ENCODE results near the gene ARHGEF4. TPM values are rescaled to one million over a fixed set of nuclear protein-coding genes. Genes with fewer than 3 reads are reported as not detected.

The ARHGEF4 gene
- total RNA-seq, 1 donor from 2014 or later: 0.10 TPM

GRCh38 chr2:130843321-130843985 is 6.7 kb downstream of the ARHGEF4 start:
- H3K27me3 Mint-ChIP-seq (ENCODE audit: insufficient read depth): peaks cover 11% of the 10 kb centered on the region
- no peaks in the 10 kb centered on the region for H3K4me1 Mint-ChIP-seq (ENCODE audit: low read depth)
- no peaks in the 10 kb centered on the region for H3K36me3 Mint-ChIP-seq (ENCODE audit: low read depth)
- no peak overlapping the region for H3K27ac Mint-ChIP-seq
- DNase-seq (ENCODE audit: low spot score): no peak
- intact Hi-C loops (cut with micrococcal nuclease): no loop called here
- no peak overlapping the region for H3K4me3 Mint-ChIP-seq
- no peaks in the 10 kb centered on the region for H3K9me3 Mint-ChIP-seq

- H3K27me3 Mint-ChIP-seq (ENCODE audit: insufficient read depth): peaks cover 8% of the 10 kb centered on the region
- no peaks in the 10 kb centered on the region for H3K4me1 Mint-ChIP-seq (ENCODE audit: low read depth)
- no peak overlapping the region for H3K27ac Mint-ChIP-seq
- no peak overlapping the region for H3K4me3 Mint-ChIP-seq
- intact Hi-C loops (cut with micrococcal nuclease): no loop called here
- H3K36me3 Mint-ChIP-seq (ENCODE audit: low read depth): no peaks in the 10 kb centered on the region
- DNase-seq (ENCODE audit: low spot score): no peak
- H3K9me3 Mint-ChIP-seq: no peaks in the 10 kb centered on the region
Measured at GRCh38 chr2:130844161-130844560, 7.4 kb downstream of the ARHGEF4 start.

GRCh38 chr2:130845505-130846085 is 8.9 kb downstream of the ARHGEF4 start:
- DNase-seq (ENCODE audit: low spot score): no peak
- Mint-ChIP-seq H3K4me3 (no peak overlapping the region), H3K36me3 (ENCODE audit: low read depth) (no peaks in the 10 kb centered on the region), H3K27ac (no peak overlapping the region), H3K9me3 (no peaks in the 10 kb centered on the region), H3K27me3 (ENCODE audit: insufficient read depth) (peaks cover 5% of the 10 kb centered on the region), H3K4me1 (ENCODE audit: low read depth) (no peaks in the 10 kb centered on the region)
- intact Hi-C loops (cut with micrococcal nuclease): no loop called here

GRCh38 chr2:130846233-130846632 is 9.5 kb downstream of the ARHGEF4 start:
- no peaks in the 10 kb centered on the region for H3K36me3 Mint-ChIP-seq (ENCODE audit: low read depth)
- H3K27me3 Mint-ChIP-seq (ENCODE audit: insufficient read depth): peaks cover 5% of the 10 kb centered on the region
- H3K4me1 Mint-ChIP-seq (ENCODE audit: low read depth): no peaks in the 10 kb centered on the region
- no peaks in the 10 kb centered on the region for H3K9me3 Mint-ChIP-seq
- intact Hi-C loops (cut with micrococcal nuclease): no loop called here
- no peak for DNase-seq (ENCODE audit: low spot score)
- H3K27ac Mint-ChIP-seq: no peak overlapping the region
- H3K4me3 Mint-ChIP-seq: no peak overlapping the region

GRCh38 chr2:130846686-130847375 is 10.1 kb downstream of the ARHGEF4 start:
- DNase-seq (ENCODE audit: low spot score): no peak
- Mint-ChIP-seq H3K9me3 (no peaks in the 10 kb centered on the region), H3K36me3 (ENCODE audit: low read depth) (no peaks in the 10 kb centered on the region), H3K27me3 (ENCODE audit: insufficient read depth) (peaks cover 5% of the 10 kb centered on the region), H3K4me1 (ENCODE audit: low read depth) (no peaks in the 10 kb centered on the region), H3K4me3 (no peak overlapping the region), H3K27ac (no peak overlapping the region)
- intact Hi-C loops (cut with micrococcal nuclease): no loop called here

- DNase-seq (ENCODE audit: low spot score): no peak
- Mint-ChIP-seq H3K36me3 (ENCODE audit: low read depth) (no peaks in the 10 kb centered on the region), H3K4me1 (ENCODE audit: low read depth) (no peaks in the 10 kb centered on the region), H3K27ac (no peak overlapping the region), H3K27me3 (ENCODE audit: insufficient read depth) (peaks cover 2% of the 10 kb centered on the region), H3K9me3 (no peaks in the 10 kb centered on the region), H3K4me3 (no peak overlapping the region)
- intact Hi-C loops (cut with micrococcal nuclease): no loop called here
Measured at GRCh38 chr2:130847776-130848525, 11.2 kb downstream of the ARHGEF4 start.

GRCh38 chr2:130848526-130849210 is 12.0 kb downstream of the ARHGEF4 start:
- DNase-seq (ENCODE audit: low spot score): no peak
- no peaks in the 10 kb centered on the region for H3K4me1 Mint-ChIP-seq (ENCODE audit: low read depth)
- no peaks in the 10 kb centered on the region for H3K9me3 Mint-ChIP-seq

GRCh38 chr2:130849896-130850787 is 13.4 kb downstream of the ARHGEF4 start:
- DNase-seq (ENCODE audit: low spot score): no peak
- Mint-ChIP-seq H3K36me3 (ENCODE audit: low read depth) (no peaks in the 10 kb centered on the region), H3K4me1 (ENCODE audit: low read depth) (no peaks in the 10 kb centered on the region), H3K9me3 (no peaks in the 10 kb centered on the region), H3K27ac (no peak overlapping the region), H3K4me3 (no peak overlapping the region), H3K27me3 (ENCODE audit: insufficient read depth) (peaks cover 3% of the 10 kb centered on the region)
- intact Hi-C loops (cut with micrococcal nuclease): no loop called here

More at GRCh38 chr2:130848526-130849210, 12.0 kb downstream of the ARHGEF4 start:
- H3K4me3 Mint-ChIP-seq: no peak overlapping the region
- peaks cover 2% of the 10 kb centered on the region for H3K27me3 Mint-ChIP-seq (ENCODE audit: insufficient read depth)
- H3K27ac Mint-ChIP-seq: no peak overlapping the region
- intact Hi-C loops (cut with micrococcal nuclease): no loop called here
- H3K36me3 Mint-ChIP-seq (ENCODE audit: low read depth): no peaks in the 10 kb centered on the region

- no peaks in the 10 kb centered on the region for H3K9me3 Mint-ChIP-seq
- intact Hi-C loops (cut with micrococcal nuclease): no loop called here
Measured at GRCh38 chr2:130850788-130851623, 14.3 kb downstream of the ARHGEF4 start.

GRCh38 chr2:130851624-130852382 is 15.1 kb downstream of the ARHGEF4 start:
- Mint-ChIP-seq H3K27ac (no peak overlapping the region), H3K9me3 (no peaks in the 10 kb centered on the region), H3K4me1 (ENCODE audit: low read depth) (no peaks in the 10 kb centered on the region), H3K36me3 (ENCODE audit: low read depth) (no peaks in the 10 kb centered on the region), H3K27me3 (ENCODE audit: insufficient read depth) (peaks cover 3% of the 10 kb centered on the region), H3K4me3 (no peak overlapping the region)
- intact Hi-C loops (cut with micrococcal nuclease): no loop called here
- no peak for DNase-seq (ENCODE audit: low spot score)

More at GRCh38 chr2:130850788-130851623, 14.3 kb downstream of the ARHGEF4 start:
- H3K27me3 Mint-ChIP-seq (ENCODE audit: insufficient read depth): peaks cover 3% of the 10 kb centered on the region
- H3K27ac Mint-ChIP-seq: no peak overlapping the region
- no peak for DNase-seq (ENCODE audit: low spot score)
- no peaks in the 10 kb centered on the region for H3K36me3 Mint-ChIP-seq (ENCODE audit: low read depth)
- no peaks in the 10 kb centered on the region for H3K4me1 Mint-ChIP-seq (ENCODE audit: low read depth)
- H3K4me3 Mint-ChIP-seq: no peak overlapping the region
